Measurements from ENCODE around the gene ZDHHC17. TPM values are rescaled to one million over a fixed set of nuclear protein-coding genes. Genes with fewer than 3 reads are reported as not detected.

ZDHHC17 gene
- total RNA-seq, 1 donor from 2014 or later = 17.0 TPM

GRCh38 chr12:76860256-76860655 lies 96.3 kb downstream of the ZDHHC17 start:
- no peak for TF ChIP-seq CTCF (IDR thresholded peaks at IDR 0.05; ENCODE audit: borderline replicate concordance)
- H3K4me1 ChIP-seq = peaks cover 13% of the 10 kb centered on the region
- intact Hi-C loops (cut with micrococcal nuclease) = no loop called here
- H3K27me3 ChIP-seq (ENCODE audit: low read depth) = no peaks in the 10 kb centered on the region
- no peak overlapping the region for H3K27ac ChIP-seq (replicated peaks)
- peaks cover 45% of the 10 kb centered on the region for H3K36me3 ChIP-seq
- no peak overlapping the region for H3K4me3 ChIP-seq
- DNase-seq = no peak
- peaks cover 13% of the 10 kb centered on the region for H3K9me3 ChIP-seq (replicated peaks)

- H3K4me3 ChIP-seq = no peak overlapping the region
- no peak overlapping the region for H3K27ac ChIP-seq (replicated peaks)
- no peaks in the 10 kb centered on the region for H3K9me3 ChIP-seq (replicated peaks)
- peaks cover 15% of the 10 kb centered on the region for H3K4me1 ChIP-seq
- intact Hi-C loops (cut with micrococcal nuclease) = no loop called here
- H3K36me3 ChIP-seq = peaks cover 20% of the 10 kb centered on the region
- H3K27me3 ChIP-seq (ENCODE audit: low read depth) = no peaks in the 10 kb centered on the region
- DNase-seq = no peak
- no peak for TF ChIP-seq CTCF (IDR thresholded peaks at IDR 0.05; ENCODE audit: borderline replicate concordance)
Observed at GRCh38 chr12:76863005-76863670, 99.2 kb downstream of the ZDHHC17 start.

GRCh38 chr12:76863837-76864236 lies 99.9 kb downstream of the ZDHHC17 start:
- peaks cover 15% of the 10 kb centered on the region for H3K4me1 ChIP-seq
- no peaks in the 10 kb centered on the region for H3K9me3 ChIP-seq (replicated peaks)
- H3K36me3 ChIP-seq = peaks cover 18% of the 10 kb centered on the region
- intact Hi-C loops (cut with micrococcal nuclease) = no loop called here
- no peak overlapping the region for H3K4me3 ChIP-seq
- TF ChIP-seq CTCF (IDR thresholded peaks at IDR 0.05; ENCODE audit: borderline replicate concordance) = no peak
- no peak overlapping the region for H3K27ac ChIP-seq (replicated peaks)
- no peaks in the 10 kb centered on the region for H3K27me3 ChIP-seq (ENCODE audit: low read depth)
- no peak for DNase-seq

- Histone ChIP-seq H3K4me1 (peaks cover 15% of the 10 kb centered on the region), H3K27ac (replicated peaks) (no peak overlapping the region)
- intact Hi-C loops (cut with micrococcal nuclease) = no loop called here
Observed at GRCh38 chr12:76864791-76865400, 101.0 kb downstream of the ZDHHC17 start.

GRCh38 chr12:76866151-76866567 lies 102.2 kb downstream of the ZDHHC17 start:
- no peak for TF ChIP-seq CTCF (IDR thresholded peaks at IDR 0.05; ENCODE audit: borderline replicate concordance)
- intact Hi-C loops (cut with micrococcal nuclease) = no loop called here
- Histone ChIP-seq H3K9me3 (replicated peaks) (no peaks in the 10 kb centered on the region), H3K4me1 (peaks cover 15% of the 10 kb centered on the region), H3K4me3 (no peak overlapping the region), H3K36me3 (no peaks in the 10 kb centered on the region), H3K27me3 (ENCODE audit: low read depth) (no peaks in the 10 kb centered on the region), H3K27ac (replicated peaks) (no peak overlapping the region)
- no peak for DNase-seq

More at GRCh38 chr12:76864791-76865400, 101.0 kb downstream of the ZDHHC17 start:
- no peak for TF ChIP-seq CTCF (IDR thresholded peaks at IDR 0.05; ENCODE audit: borderline replicate concordance)
- Histone ChIP-seq H3K36me3 (peaks cover 8% of the 10 kb centered on the region), H3K4me3 (no peak overlapping the region), H3K9me3 (replicated peaks) (no peaks in the 10 kb centered on the region), H3K27me3 (ENCODE audit: low read depth) (no peaks in the 10 kb centered on the region)
- no peak for DNase-seq

Measured in left ventricle myocardium inferior (tissue), 1 donor.